ENCODE data around the gene MICAL3. TPM values are rescaled to one million over a fixed set of nuclear protein-coding genes. Genes with fewer than 3 reads are reported as not detected.

The MICAL3 gene
- total and polyA plus RNA-seq, 2 of the 8 experiments (the other 6 are each of a cell fraction or from before 2014, with no cell fraction given) = 8.3 to 41.8 TPM

DNA sequence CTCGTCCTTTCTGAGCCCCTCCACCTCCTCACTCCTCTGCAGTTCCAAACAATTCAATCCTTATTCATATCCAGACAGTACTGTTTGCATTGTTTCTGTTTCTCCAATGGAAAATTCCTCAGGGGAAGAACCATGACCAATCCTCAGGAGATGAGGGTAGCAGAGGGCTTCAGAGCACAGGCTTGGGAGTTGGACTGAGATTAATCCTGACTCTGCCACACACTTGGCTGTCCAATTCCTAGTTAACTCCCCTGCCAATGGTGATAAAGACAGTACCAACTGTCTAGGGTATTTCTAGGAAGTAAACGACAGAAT lies 58.0 kb downstream of the MICAL3 start:
- Histone ChIP-seq H3K14ac (ENCODE audit: insufficient read length) (no peak overlapping the region), H3K9me3 (ENCODE audit: insufficient read depth in 2 of 2, low read depth in 1 of 2, low read length in 1 of 2) (no peaks in the 10 kb centered on the region), H4K5ac (ENCODE audit: insufficient read length, low read depth, low read length) (no peak overlapping the region), H3K23ac (ENCODE audit: insufficient read length) (no peak overlapping the region), H3K56ac (replicated peaks; ENCODE audit: insufficient read length, low read depth, low read length) (no peak overlapping the region), H3K4me1 (replicated peaks in 1 of 4; ENCODE audit: control insufficient read depth in 3 of 4, insufficient read depth in 4 of 4, low read length in 3 of 4) (peaks cover 0 to 3% (median 2%) of the 10 kb centered on the region in 4 experiments; a peak in 6 of 7 replicates), H3K27me3 (replicated peaks in 1 of 4; ENCODE audit: control insufficient read depth in 3 of 4, extremely low read depth in 1 of 4, insufficient read depth in 3 of 4, low read length in 3 of 4) (no peaks in the 10 kb centered on the region), H2BK5ac (ENCODE audit: low read depth, low read length) (no peak overlapping the region), H2BK15ac (ENCODE audit: low read length) (no peak overlapping the region), H2BK120ac (replicated peaks; ENCODE audit: low read depth, low read length) (no peak overlapping the region), H3K4me2 (ENCODE audit: insufficient read depth in 1 of 2, low read depth in 2 of 2, low read length in 2 of 2) (no peak overlapping the region), H2BK12ac (ENCODE audit: low read depth, low read length) (no peak overlapping the region), H4K91ac (replicated peaks; ENCODE audit: insufficient read length, low read length) (no peak overlapping the region), H3K23me2 (ENCODE audit: low read depth, low read length) (no peaks in the 10 kb centered on the region), H2AK5ac (ENCODE audit: low read depth, low read length) (no peak overlapping the region), H3K9ac (replicated peaks in 1 of 4; ENCODE audit: extremely low read depth in 1 of 4, low read depth in 3 of 4, low read length in 3 of 4) (no peak overlapping the region), H3K4ac (replicated peaks; ENCODE audit: insufficient read length, low read depth, low read length) (no peak overlapping the region), H3K79me2 (ENCODE audit: control insufficient read depth in 1 of 2, insufficient read depth in 2 of 2, low read length in 2 of 2) (peaks cover 0 to 45% of the 10 kb centered on the region in 2 experiments; a peak in 1 of 4 replicates), H2AFZ (ENCODE audit: low read length) (no peak overlapping the region), H3K79me1 (ENCODE audit: low read depth, low read length) (0 out of 2 replicates have a peak, but pooled peaks cover under 1% of the 10 kb centered on the region), H4K8ac (ENCODE audit: extremely low read depth, insufficient read depth, low read length) (no peak overlapping the region), H3K27ac (ENCODE audit: low read depth, low read length) (no peak overlapping the region), H3K36me3 (ENCODE audit: control insufficient read depth in 2 of 4, insufficient read depth in 4 of 4, low read length in 3 of 4) (no peaks in the 10 kb centered on the region), H3K18ac (ENCODE audit: extremely low read depth, low read length) (no peak overlapping the region), H3K4me3 (ENCODE audit: extremely low read depth in 1 of 4, insufficient read depth in 2 of 4, low read depth in 3 of 4, low read length in 4 of 4) (no peak overlapping the region), H4K20me1 (replicated peaks in 1 of 2; ENCODE audit: control insufficient read depth in 1 of 2, insufficient read depth in 2 of 2, low read length in 2 of 2) (peaks cover 8 to 9% of the 10 kb centered on the region in 2 experiments), H2BK20ac (ENCODE audit: low read length) (no peak overlapping the region)
- ChIA-PET POLR2A (ENCODE audit: partially characterized antibody) (no interaction called here), CTCF (ENCODE audit: partially characterized antibody) (no interaction called here)
- WGBS, 2 experiments (ENCODE audit: extremely low coverage in 1 of 2, insufficient coverage in 1 of 2, insufficient read length in 1 of 2, insufficient replicate concordance in 2 of 2, low coverage in 1 of 2, low lambda C conversion rate in 2 of 2, missing lambda C conversion rate in 1 of 2) = 89% methylated on average over 2 of the region's 2 CpGs; no CpG with 5 or more reads in 1 of the 2 experiments
- no peak for DNase-seq (ENCODE audit: low read depth in 1 of 2, low spot score in 2 of 2)
- no peak for FAIRE-seq
- TF ChIP-seq CEBPB (IDR thresholded peaks at IDR 0.05; ENCODE audit: low read depth, low read length) (no peak), SP1 (IDR thresholded peaks at IDR 0.05; ENCODE audit: low read depth, low read length) (no peak), CHD2 (IDR thresholded peaks at IDR 0.05; ENCODE audit: low read length) (no peak), MAFK (IDR thresholded peaks at IDR 0.05; ENCODE audit: low read depth, low read length) (no peak), SAP30 (IDR thresholded peaks at IDR 0.05; ENCODE audit: insufficient read depth, insufficient replicate concordance, low read length) (no peak), HDAC6 (IDR thresholded peaks at IDR 0.05; ENCODE audit: low read depth, low read length) (no peak), POU5F1 (IDR thresholded peaks at IDR 0.05; ENCODE audit: low read depth, low read length) (no peak), CREB1 (IDR thresholded peaks at IDR 0.05) (no peak), CHD1 (IDR thresholded peaks at IDR 0.05; ENCODE audit: low read depth, low read length) (no peak), TCF12 (IDR thresholded peaks at IDR 0.05; ENCODE audit: low read depth, low read length) (no peak)
- TF ChIP-seq, protein P1, sequence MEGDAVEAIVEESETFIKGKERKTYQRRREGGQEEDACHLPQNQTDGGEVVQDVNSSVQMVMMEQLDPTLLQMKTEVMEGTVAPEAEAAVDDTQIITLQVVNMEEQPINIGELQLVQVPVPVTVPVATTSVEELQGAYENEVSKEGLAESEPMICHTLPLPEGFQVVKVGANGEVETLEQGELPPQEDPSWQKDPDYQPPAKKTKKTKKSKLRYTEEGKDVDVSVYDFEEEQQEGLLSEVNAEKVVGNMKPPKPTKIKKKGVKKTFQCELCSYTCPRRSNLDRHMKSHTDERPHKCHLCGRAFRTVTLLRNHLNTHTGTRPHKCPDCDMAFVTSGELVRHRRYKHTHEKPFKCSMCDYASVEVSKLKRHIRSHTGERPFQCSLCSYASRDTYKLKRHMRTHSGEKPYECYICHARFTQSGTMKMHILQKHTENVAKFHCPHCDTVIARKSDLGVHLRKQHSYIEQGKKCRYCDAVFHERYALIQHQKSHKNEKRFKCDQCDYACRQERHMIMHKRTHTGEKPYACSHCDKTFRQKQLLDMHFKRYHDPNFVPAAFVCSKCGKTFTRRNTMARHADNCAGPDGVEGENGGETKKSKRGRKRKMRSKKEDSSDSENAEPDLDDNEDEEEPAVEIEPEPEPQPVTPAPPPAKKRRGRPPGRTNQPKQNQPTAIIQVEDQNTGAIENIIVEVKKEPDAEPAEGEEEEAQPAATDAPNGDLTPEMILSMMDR (IDR thresholded peaks at IDR 0.05; ENCODE audit: control extremely low read depth in 1 of 3, insufficient read depth in 1 of 3, low read depth in 1 of 3, low read length in 3 of 3) = no peak
- TF ChIP-seq, protein P2, sequence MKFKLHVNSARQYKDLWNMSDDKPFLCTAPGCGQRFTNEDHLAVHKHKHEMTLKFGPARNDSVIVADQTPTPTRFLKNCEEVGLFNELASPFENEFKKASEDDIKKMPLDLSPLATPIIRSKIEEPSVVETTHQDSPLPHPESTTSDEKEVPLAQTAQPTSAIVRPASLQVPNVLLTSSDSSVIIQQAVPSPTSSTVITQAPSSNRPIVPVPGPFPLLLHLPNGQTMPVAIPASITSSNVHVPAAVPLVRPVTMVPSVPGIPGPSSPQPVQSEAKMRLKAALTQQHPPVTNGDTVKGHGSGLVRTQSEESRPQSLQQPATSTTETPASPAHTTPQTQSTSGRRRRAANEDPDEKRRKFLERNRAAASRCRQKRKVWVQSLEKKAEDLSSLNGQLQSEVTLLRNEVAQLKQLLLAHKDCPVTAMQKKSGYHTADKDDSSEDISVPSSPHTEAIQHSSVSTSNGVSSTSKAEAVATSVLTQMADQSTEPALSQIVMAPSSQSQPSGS (IDR thresholded peaks at IDR 0.05; ENCODE audit: low read length) = no peak
